GM15510 (cell line): ENCODE results near the gene CEP131.

Source experiments
- POLR2A ChIP-seq: IDR thresholded peaks from 3 replicates; pipeline ENCODE4 v1.6.1; 2011; ENCODE audit warnings: borderline replicate concordance; ENCODE audit not compliant: insufficient read length; ENCODE audit errors: extremely low read depth

The CEP131 gene

GRCh38 chr17:81157848-81158687, 64.7 kb downstream of the CEP131 start:
- no peak for TF ChIP-seq POLR2A

DNA sequence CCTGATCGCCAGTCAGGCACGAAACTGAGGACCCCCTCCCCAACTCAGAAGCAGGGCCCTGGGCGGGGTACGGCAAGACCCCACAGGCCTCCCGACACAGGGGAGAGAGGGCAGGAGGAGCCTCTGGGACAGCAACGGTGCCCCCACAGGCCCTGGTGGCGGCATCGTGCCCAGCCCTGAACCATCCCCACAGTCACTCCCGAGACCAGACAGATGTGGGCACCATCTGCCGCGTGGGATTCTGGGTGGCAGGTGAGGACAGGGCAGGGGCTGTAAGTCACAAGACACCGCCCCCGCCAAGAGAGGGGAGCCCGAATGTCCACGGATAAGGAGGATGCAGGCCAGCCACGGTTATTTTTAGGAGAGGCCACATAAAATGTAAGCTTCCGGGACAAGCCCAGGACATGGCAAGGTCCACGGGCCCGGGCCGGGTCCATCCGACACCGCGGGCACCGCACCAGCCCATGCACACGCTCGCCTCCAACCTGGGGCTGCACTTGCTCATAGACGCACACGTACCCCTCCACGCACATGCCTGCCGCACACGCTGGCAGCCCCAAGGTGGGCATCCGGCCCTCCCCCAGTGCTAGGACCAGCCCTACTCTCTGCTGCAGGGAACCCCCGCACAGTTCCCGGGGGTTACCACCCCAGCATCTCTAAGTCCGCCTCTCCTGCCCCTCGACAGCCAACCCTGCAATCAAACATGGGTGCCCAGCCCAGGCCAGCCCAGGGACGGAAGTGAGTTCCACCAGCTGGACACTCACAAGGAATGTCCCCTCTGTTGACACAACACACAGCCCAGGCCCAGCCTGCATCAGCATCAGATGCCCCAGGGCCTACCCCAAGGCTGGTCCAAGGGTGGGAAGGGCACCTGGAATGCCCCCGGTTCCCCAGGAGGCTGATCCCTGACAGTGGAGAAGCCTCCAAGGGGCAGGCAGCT, 65.6 kb downstream of the CEP131 start:
- no peak for TF ChIP-seq POLR2A

DNA sequence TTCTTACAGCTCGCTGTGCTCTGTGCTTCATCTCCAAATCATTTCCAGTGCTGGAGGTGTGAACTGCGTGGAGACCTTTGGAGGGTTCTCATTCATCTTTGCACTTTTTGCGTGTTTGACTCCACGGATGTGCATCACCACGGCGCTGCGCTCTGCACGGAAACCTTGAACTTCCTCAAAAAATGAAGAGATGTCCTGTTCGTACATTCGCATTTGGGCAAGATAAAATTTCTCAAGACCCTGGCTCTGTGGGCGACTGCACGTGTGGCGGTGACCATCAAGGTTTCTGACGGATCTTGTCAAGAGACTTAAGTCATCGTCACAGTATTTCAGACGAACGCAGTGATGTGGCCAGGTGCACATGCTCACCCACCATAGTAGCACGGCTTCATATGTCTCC, 67.8 kb downstream of the CEP131 start:
- TF ChIP-seq POLR2A: no peak

GRCh38 chr17:81153340-81153803, 69.4 kb downstream of the CEP131 start:
- TF ChIP-seq POLR2A: no peak

DNA sequence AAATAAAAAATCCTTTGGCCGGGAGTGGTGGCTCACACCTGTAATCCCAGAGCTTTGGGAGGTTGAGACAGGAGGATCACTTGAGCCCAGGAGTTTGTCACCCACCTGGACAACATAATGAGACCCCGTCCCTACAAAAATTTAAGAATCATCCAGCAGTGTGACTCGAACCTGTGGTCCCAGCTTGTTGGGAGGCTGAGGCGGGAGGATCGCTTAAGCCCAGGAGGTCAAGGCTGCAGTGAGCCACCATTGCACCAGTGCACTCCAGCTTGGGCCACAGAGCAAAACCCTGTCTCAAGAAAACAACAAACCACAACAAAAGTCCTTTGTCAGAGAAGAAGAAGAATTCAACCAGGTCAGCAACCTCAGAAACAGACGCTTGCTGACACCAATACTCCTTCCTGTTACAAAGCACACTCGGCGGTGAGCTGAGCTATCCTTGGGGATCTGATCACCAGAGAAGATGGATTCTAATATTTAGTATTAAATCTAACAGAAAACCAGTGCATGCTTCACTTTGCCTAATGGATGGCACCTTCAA, 70.4 kb downstream of the CEP131 start:
- no peak for TF ChIP-seq POLR2A

DNA sequence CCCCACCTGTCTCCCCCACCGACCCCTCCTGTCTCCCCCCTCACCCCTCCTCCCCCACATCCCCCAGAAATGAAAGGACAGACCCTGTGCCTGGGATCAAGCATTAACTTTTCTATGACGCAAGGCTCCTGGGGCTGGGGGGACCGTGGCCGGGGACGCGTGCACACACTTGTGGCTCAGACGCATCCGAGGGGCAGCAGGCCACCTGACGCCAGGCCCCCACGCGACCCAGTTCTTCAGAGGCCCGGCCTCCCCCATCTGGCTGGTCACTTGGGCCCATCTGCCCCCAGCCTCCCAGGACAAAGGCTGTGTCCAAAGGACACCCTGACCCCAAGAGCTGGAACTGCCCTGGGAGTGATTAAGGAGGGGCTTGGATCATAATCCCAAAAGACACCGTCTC, 71.5 kb downstream of the CEP131 start:
- no peak for TF ChIP-seq POLR2A

DNA sequence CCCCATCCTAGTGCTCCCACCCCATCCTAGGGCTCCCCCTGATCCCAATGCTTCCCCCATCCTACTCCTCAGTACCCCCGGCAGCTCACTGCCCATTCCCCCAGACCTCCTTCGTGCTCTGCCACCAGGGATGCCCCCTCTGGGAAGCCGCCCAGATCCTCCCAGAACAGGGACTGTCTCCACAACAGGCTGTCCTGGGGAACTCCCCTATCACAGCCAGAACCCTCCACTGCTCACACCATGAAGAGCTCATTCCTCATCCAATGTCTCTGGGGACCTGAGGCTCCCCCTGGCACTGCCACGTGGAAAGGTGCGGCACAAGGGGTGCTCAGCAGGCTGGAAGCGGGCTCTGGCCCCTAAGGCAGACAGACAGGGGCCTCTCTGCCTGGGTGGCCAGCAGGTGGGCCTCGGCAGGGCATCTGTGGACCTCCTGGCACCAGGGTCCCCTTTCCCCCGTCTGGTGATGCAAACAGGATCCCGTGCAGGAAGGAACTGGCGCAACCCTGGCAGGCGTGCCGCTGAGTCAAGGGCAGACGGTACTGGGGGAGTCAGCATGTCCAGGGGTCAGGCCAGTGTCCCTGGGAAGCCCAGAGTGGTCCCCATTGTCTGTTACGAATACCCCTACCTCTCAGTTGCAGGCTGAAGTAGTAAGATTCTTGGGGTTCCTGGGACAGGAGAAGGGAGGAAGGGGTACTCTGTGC, 72.2 kb downstream of the CEP131 start:
- no peak for TF ChIP-seq POLR2A

GRCh38 chr17:81148986-81149533, 73.7 kb downstream of the CEP131 start:
- no peak for TF ChIP-seq POLR2A

GRCh38 chr17:81148571-81148970, 74.2 kb downstream of the CEP131 start:
- no peak for TF ChIP-seq POLR2A

- TF ChIP-seq POLR2A: no peak
Observed at GRCh38 chr17:81147701-81148100, 75.1 kb downstream of the CEP131 start.

DNA sequence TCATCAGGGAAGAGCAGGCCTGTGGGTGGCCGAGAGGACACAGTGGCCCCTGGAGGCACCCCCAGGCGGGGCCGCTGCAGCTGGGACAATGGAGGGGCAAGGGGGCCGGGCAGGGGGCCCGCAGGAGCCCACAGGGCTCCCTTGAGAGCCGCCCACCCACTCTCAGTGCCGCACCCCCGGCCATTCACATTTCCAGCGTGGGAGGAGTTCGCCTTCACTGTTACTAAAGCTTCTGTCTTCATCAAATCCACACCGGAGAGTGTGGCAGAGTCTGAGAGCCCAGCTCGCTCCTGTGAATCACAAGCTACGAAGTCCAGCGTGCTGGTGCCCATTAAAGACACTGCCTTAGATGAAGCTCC, 78.4 kb downstream of the CEP131 start:
- no peak for TF ChIP-seq POLR2A

- no peak for TF ChIP-seq POLR2A
Observed at GRCh38 chr17:81143717-81144422, 78.9 kb downstream of the CEP131 start.

DNA sequence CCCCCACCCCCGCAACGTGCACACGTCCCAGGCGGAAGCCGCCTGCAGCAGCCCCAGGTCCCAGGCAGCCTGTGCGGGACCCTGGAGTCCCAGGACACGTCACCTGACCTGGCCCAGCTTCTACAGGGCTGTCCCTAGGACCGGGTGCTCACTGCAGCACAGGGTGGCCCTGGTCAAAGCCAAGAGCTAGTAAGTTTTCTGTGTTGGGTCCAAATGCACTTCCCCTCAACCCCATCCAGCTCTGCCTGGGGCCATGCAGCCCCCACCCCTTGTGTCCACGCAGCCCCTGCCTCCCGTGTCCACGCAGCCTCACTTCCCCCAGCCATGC, 79.6 kb downstream of the CEP131 start:
- TF ChIP-seq POLR2A: no peak

DNA sequence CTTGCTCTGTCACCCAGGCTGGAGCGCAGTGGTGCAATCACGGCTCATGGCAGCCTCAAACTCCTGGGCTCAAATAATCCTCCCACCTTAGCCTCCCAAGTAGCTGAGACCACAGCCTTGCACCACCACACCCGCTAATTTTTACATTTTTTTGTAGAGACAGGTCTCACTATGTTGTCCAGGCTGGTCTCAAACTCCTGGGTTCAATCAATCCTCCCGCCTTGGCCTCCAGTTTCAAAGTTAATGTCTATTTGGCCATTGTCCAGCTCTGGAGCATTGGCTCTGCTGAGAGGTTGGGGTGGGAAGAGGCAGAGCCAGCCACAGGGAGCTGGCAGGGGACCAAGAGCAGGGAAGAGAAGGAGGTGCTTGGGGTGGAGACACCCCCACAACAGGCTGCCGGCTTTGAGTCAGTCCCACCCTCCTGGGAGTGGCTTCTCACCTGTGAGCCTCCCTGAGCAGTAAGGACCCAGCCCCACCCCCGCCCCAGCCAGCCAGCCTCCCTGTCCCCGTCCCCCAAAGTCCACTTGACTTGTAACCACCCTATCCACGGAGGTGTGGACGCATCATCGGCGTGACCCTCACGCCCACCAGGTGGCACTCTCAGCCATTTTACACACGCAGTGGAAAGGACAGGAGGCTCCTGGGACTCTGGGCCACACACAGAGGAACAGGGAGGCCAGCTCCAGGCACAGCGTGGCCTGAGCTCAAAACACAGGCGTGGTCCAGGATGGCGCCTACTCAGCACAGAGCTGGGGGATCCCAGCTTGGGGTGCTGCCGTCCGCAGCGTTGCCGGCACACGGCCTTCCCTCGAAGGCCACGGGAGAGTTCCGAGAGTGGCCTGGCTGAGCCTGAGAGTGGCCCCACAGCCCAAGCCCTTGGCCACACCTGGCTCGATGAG, 80.2 kb downstream of the CEP131 start:
- no peak for TF ChIP-seq POLR2A

DNA sequence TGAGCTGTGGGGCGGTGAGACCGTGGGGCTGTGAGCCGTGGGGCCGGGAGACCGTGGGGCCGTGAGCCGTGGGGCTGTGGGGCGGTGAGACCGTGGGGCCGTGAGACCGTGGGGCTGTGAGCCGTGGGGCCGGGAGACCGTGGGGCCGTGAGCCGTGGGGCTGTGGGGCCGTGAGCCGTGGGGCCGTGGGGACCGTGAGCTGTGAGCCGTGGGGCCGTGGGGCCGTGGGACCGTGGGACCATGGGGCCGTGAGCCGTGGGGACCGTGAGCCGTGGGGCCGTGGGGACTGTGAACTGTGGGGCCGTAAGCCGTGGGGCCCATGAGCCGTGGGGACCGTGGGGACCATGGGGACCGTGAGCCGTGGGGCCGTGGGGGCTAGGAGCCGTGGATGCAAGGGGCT, 82.1 kb downstream of the CEP131 start:
- TF ChIP-seq POLR2A: no peak
